ENCODE results near the gene NOS1AP.

GRCh38 chr1:162059721-162060120 is 9.8 kb upstream of the NOS1AP start:
- TF ChIP-seq GATA3 (IDR thresholded peaks at IDR 0.05; ENCODE audit: low read depth, low read length) (no peak), GATA2 (IDR thresholded peaks at IDR 0.05; ENCODE audit: low read depth, low read length) (no peak)
